Measurements from ENCODE around the gene MAN1A2. TPM values are rescaled to one million over a fixed set of nuclear protein-coding genes. Genes with fewer than 3 reads are reported as not detected.

Gene MAN1A2
- total RNA-seq, 1 donor from 2014 or later, result 42.7 TPM

DNA sequence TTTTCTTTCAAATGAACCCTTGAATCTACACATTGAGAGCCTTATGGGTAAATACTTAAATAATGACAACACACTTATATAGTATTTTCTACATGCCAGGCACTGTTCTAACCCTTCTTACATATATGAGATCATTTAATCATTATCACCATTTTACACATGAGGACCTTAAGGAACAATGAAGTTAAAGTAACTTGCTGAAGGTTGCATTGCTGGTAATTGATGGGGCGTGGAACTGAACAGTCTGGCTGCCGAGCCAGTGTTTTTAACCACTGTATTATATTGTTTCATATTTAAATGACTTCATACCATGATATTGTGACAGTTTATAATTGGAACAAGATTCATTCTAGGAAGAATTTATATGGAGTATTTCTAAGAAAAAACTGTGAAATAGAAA is 126.7 kb downstream of the MAN1A2 start:
- Mint-ChIP-seq H3K36me3 (ENCODE audit: low read depth) (peaks cover 14% of the 10 kb centered on the region), H3K4me1 (ENCODE audit: low read depth) (no peaks in the 10 kb centered on the region), H3K4me3 (ENCODE audit: unreplicated experiment) (no peak overlapping the region), H3K27me3 (ENCODE audit: low read depth) (no peaks in the 10 kb centered on the region), H3K9me3 (ENCODE audit: low read depth) (no peaks in the 10 kb centered on the region), H3K27ac (ENCODE audit: unreplicated experiment) (no peak overlapping the region)
- TF ChIP-seq CTCF (IDR thresholded peaks at IDR 0.05), result no peak
- DNase-seq (ENCODE audit: low spot score), result no peak

DNA sequence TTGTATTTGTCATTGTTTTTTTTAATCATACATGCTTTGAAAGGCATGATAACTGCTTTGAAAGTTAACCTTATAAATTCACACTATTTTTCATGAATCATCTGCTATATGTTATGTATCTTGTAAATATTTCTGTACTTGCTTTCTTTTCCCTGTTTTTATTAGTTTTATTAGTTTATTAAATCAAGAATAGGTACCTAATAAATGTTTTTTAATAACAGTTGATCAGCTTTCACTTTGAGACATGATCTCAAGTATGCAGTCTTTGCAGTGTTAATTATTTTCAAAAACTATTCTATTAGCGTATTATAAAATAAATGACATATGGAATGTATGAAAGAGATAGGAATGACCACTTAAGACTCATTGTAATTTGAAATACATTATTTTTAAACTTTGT is 127.8 kb downstream of the MAN1A2 start:
- DNase-seq (ENCODE audit: low spot score), result no peak
- H3K36me3 Mint-ChIP-seq (ENCODE audit: low read depth), result peaks cover 15% of the 10 kb centered on the region
- H3K4me1 Mint-ChIP-seq (ENCODE audit: low read depth), result no peaks in the 10 kb centered on the region
- H3K9me3 Mint-ChIP-seq (ENCODE audit: low read depth), result no peaks in the 10 kb centered on the region
- H3K4me3 Mint-ChIP-seq (ENCODE audit: unreplicated experiment), result no peak overlapping the region
- H3K27me3 Mint-ChIP-seq (ENCODE audit: low read depth), result no peaks in the 10 kb centered on the region
- TF ChIP-seq CTCF (IDR thresholded peaks at IDR 0.05), result no peak
- H3K27ac Mint-ChIP-seq (ENCODE audit: unreplicated experiment), result no peak overlapping the region

- no peak for DNase-seq (ENCODE audit: low spot score)
- no peaks in the 10 kb centered on the region for H3K27me3 Mint-ChIP-seq (ENCODE audit: low read depth)
- H3K4me1 Mint-ChIP-seq (ENCODE audit: low read depth), result peaks cover 12% of the 10 kb centered on the region
- peaks cover 10% of the 10 kb centered on the region for H3K36me3 Mint-ChIP-seq (ENCODE audit: low read depth)
- no peak overlapping the region for H3K27ac Mint-ChIP-seq (ENCODE audit: unreplicated experiment)
- no peak overlapping the region for H3K4me3 Mint-ChIP-seq (ENCODE audit: unreplicated experiment)
- H3K9me3 Mint-ChIP-seq (ENCODE audit: low read depth), result peaks cover 3% of the 10 kb centered on the region
- TF ChIP-seq CTCF (IDR thresholded peaks at IDR 0.05), result no peak
Observed at GRCh38 chr1:117499071-117499470, 131.8 kb downstream of the MAN1A2 start.

DNA sequence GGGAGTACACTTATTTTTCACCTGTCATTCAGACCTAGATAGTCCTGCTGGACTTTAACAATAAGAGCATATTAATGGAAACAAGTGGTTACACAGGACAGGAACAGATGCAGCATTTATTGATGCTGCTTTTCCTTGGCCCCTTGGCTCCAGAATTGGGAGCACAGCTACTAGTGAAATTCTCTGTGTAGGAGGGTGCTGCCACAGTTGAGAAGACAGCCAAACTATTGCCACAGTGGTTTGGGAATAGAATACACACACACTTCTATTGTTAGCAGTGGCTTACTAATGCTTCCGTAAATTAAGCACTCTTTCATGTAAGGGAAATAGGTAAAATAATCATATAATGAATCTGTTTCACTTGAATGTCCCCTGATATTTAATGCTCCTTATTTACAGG is 133.3 kb downstream of the MAN1A2 start:
- peaks cover 12% of the 10 kb centered on the region for H3K4me1 Mint-ChIP-seq (ENCODE audit: low read depth)
- peaks cover 18% of the 10 kb centered on the region for H3K36me3 Mint-ChIP-seq (ENCODE audit: low read depth)
- no peak for TF ChIP-seq CTCF (IDR thresholded peaks at IDR 0.05)
- H3K27me3 Mint-ChIP-seq (ENCODE audit: low read depth), result no peaks in the 10 kb centered on the region
- no peak for DNase-seq (ENCODE audit: low spot score)
- peaks cover 3% of the 10 kb centered on the region for H3K9me3 Mint-ChIP-seq (ENCODE audit: low read depth)
- H3K27ac Mint-ChIP-seq (ENCODE audit: unreplicated experiment), result no peak overlapping the region
- no peak overlapping the region for H3K4me3 Mint-ChIP-seq (ENCODE audit: unreplicated experiment)

DNA sequence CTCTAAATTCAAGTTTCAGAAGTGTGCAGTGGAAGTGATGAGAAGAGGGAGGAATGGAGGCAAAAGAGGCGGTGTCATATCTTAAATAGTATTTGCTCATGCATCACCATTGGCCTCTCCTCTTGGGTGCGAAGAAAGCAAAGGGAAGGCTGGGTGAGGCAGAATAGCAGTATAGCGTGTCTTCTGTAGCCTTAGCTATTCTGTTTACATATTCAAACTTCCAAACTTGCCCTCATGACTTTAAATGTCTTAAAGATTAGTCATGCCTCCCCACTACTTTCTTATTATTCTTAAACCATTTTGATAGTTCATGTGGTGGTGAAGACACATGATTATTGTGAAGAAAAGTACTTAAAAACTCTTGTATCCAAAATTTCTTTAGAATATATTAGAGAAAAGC is 134.0 kb downstream of the MAN1A2 start:
- Mint-ChIP-seq H3K9me3 (ENCODE audit: low read depth) (peaks cover 3% of the 10 kb centered on the region), H3K4me1 (ENCODE audit: low read depth) (peaks cover 12% of the 10 kb centered on the region), H3K27ac (ENCODE audit: unreplicated experiment) (peak overlapping the region; percentile 50), H3K4me3 (ENCODE audit: unreplicated experiment) (no peak overlapping the region), H3K27me3 (ENCODE audit: low read depth) (no peaks in the 10 kb centered on the region), H3K36me3 (ENCODE audit: low read depth) (peaks cover 18% of the 10 kb centered on the region)
- DNase-seq (ENCODE audit: low spot score), result no peak
- TF ChIP-seq CTCF (IDR thresholded peaks at IDR 0.05), result no peak

Measured in chondrocyte (in vitro differentiated cells).